AML-193 (cell line): ENCODE measurements around the gene POLN.

Experiments used
- DNase-seq, 2 experiments: peaks; one replicate each; lab custom pipeline; 2025; lab: John Stamatoyannopoulos, UW

Gene POLN

DNA sequence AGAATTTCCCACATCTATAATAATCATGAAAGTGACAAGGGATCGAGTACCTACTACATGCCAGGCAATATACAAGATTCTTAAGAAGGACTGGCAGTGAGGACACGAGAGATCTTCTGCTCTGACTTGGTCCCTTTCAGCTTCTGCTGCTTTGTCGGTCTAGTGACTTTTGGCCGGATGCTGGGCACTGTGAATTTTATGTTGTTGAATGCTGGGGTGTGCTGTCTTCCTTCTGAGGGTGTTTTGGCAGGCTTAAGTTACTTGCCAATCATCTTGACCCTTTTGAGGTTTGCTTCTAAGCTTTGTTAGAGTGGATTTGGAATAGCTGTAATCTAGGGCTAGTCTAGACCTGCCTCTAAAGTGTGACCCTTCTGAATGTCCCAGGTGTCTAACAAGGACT is 159.3 kb downstream of the POLN start:
- no peak for DNase-seq

DNA sequence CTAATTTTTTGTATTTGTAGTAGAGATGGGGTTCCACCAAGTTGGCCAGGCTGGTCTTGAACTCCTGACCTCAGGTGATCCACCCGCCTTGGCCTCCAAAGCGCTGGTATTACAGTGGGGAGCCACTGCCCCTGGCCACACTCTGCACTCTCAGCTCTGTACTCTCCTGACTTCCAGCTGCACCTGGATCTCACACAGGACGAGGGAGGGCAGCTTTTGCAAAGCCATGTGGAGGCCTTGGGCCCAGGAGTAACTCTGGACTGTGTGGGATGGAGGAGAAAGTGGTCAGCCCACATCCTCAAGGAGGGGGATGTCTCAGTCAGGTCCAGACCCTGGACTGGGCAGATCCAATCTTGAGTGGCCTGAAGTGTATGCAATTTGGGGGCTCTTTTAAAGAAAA is 159.8 kb downstream of the POLN start:
- no peak for DNase-seq

DNA sequence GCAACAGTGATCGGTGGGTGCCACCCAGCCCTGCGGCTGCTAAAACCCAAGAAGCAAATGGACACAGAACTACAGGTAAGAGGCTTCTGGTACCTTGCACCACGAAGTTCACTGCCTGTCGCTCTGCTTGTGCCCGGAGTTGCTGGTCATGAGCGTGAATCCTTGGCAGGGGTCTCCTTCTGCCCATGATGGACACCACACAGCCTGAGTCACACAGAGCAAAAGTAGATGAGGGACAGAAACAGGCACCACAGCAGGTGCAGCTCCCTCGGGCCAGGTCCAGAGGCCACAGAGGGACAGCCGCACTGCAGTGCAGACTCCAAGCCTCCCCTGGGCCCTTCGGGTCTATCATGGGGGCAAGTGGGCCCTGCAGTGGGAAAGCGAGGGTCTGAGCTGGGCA is 160.4 kb downstream of the POLN start:
- no peak for DNase-seq

DNA sequence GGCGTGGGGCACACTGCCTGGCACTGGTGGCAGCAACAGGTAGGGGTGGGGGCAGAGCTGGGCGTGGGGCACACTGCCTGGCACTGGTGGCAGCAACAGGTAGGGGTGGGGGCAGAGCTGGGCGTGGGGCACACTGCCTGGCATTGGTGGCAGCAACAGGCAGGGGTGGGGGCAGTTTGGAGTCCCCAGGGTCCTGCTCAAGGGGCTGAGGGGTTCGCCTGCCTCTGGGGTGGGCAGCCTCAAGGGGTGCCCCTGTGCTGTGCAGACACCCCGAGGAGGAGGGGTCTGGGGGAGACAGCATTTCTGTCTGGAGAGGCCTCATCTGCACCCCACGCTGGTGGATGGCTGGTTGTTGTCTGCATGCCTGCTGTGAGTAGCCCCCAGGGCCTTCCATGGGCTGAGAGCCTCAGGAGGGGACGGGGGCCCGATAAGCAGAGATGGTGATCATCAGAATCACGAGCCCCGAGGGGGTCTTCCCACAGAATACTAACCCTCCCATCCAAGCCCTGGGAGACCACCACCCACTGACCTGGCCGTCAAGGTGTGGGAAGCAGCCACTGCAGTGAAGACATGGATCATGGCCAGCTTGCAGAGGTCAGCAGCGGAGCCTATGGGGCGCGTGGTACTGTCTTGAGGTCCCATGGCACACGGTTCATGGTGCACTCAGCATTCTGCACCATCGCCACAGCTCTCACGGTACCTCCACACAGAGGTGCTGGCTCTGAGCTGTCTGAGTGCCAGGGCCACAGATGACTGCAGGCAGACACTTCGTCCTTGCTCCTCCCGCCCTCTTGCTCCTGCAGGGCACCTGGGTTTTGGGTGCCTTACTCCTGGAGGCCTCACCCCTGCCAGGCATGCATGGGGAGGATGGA is 161.3 kb downstream of the POLN start:
- no peak for DNase-seq

DNA sequence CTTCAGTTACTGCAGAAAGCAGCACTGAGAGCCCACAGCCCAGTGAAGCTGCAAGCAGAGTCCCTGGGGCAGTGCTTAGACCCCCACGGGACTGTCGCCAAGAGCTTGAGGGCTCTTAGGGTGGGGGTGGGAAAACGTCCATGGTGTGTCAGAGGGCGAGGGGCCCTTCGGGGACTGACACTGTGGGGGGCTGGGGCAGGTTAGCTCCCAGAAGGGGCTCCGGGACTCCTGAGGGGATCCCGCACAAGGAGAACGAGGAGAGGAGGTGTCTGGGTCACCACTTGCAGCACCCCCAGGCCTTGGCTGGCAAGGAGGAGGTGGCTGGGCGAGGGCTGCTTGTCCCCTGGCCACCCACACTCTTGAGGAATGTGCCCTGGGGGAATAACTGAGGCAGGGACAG is 162.0 kb downstream of the POLN start:
- DNase-seq = no peak

DNA sequence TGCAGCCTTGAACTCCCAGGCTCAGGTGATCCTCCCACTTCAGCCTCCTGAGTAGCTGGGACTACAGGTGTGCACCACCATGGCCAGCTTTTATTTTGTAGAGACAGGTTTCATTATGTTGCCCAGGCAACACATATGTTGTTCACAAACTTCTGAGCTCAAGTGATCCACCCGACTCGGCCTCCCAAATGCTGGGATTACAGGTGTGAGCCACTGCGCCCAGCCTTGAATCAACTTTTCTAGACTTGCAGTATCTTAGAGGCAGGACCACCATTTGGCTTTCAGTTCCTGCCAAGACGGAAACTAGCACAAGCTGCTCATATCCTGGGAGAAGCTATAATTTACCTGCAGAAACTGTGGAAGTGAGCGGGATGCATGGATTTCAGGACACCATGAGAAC is 162.9 kb downstream of the POLN start:
- DNase-seq = no peak

DNA sequence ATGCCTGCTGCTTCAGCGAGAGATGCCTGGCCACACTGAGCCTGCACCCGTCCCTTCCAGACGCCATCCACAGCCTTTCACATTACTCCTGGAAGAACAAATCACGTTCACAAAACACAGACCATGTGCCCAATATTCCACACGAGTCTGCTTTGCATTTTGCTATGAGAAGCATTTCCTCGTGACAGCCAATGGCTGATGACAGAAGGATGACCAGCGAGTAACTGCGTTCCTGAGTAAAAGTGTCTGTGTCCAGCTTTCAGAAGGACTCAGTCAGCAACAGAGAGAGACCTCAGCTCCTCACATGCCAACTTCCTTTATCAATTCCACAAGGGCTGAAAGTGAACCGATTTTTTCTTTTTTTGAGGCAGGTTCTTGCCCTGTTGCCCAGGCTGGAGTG is 163.3 kb downstream of the POLN start:
- DNase-seq = no peak

DNA sequence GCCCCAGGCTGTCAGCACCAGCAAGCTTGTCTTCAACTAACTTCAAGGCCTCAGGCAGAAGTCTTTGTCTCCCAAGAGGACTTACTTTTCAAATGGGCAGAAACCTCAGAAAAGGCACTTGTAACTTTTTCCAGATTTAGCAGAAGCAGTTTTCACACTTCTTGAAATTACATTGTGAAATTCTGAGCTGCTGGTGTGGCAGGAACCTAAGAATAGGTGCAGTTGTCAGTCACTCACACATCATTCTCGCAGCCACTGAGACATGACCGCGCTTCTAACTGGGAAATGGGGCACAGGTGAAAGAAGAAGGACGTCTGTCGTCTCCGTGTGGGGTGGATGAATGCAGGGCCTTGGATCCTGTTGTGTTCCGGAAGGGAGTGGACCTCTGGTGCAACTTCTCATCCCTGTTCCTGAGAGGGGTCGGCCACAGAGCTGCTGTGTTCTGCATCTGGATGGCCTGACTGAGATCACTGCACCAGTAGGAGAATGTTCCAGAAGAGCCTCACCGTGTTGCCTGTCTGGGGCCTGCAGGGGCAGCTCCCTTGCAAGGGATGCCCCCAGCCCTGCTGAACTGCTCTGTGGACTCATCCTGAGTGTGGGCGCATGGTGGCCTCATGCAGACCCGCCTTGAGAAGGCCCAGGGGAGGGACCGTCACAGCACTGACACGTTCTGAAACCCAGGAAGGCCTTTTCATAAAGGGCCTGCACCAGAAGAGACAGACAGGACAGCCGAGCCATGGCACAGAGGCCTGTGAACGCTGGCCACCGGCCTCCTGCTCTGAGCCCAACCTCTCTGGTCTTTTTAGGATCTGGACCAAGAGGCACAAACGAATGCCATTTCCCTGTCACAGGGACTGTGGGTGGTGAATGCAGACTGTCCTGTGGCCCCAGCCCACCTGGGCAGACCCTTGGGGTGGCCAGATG is 164.1 kb downstream of the POLN start:
- no peak for DNase-seq

DNA sequence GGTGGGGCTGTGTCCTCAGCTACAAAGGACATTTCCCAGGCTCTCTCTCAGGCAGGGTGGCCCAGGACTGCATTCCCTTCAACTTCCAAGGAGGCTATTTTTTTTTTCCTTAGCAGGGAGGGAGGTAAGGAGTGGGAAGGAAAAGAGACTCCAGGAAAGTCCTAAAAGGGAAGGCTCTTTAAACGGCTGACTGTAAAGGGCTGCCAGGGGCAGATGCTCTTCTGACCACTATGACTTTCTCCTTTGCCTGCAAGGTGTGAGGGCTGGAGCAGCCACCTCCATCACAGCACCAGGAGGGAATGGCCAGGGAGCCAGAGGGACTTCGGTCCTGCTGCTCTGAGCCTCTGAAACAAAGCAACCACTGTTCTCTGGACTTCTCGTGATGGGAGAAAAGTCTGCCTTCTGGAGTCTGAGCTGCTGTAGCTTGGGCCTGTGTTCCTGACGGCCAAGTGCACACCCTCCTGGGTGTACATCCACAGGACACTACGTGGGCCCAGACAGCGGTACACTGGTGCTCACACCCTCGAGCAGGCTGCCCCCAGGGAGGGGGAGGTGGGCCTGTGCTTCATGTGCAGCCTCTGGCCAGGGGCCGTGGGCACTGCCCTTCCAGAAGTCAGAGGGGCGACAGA is 164.9 kb downstream of the POLN start:
- DNase-seq = no peak

DNA sequence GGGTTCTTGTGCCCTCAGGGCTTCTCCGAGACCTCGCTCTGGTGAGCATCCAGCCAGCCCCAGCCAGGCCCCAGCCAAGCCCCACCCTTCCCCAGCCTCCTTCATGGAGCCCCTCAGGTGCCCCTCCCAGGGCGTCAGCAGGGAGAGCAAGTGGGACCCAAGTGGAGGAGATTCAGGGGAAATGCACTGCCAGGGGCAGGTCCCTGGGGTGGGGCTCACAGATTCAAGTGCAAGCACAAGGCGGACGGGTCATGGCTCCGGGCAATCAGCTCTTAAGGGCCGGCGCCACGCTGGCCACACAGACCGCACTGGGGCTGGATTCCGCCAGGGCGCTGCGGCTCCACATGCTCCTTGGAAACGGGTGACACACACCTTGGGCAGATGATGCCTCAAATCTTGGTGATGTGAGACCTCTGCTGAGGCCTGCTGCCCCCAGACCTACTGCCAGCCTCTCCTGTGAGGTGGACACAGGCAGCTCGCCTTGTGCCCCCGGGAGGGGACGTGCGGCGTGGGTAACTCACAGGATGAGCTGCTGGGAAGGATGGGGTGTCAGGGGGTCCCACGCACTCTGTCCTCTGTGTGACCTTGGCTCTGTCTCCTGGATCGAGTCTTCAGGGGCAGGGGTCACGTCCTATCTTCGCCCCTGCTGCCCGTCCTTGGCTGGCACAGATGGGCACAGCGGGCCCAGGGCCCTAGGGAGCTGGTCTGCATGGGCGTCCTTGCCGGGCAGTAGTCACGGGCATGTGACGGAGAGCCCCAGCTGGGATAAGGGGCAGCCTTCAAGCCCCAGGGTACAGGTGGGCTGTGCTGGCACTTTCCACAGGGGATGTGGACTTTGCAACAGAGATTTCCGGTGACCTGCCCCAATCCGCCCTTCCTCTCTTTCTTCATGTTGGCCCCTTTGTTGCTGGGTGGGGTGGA is 165.7 kb downstream of the POLN start:
- no peak for DNase-seq

DNA sequence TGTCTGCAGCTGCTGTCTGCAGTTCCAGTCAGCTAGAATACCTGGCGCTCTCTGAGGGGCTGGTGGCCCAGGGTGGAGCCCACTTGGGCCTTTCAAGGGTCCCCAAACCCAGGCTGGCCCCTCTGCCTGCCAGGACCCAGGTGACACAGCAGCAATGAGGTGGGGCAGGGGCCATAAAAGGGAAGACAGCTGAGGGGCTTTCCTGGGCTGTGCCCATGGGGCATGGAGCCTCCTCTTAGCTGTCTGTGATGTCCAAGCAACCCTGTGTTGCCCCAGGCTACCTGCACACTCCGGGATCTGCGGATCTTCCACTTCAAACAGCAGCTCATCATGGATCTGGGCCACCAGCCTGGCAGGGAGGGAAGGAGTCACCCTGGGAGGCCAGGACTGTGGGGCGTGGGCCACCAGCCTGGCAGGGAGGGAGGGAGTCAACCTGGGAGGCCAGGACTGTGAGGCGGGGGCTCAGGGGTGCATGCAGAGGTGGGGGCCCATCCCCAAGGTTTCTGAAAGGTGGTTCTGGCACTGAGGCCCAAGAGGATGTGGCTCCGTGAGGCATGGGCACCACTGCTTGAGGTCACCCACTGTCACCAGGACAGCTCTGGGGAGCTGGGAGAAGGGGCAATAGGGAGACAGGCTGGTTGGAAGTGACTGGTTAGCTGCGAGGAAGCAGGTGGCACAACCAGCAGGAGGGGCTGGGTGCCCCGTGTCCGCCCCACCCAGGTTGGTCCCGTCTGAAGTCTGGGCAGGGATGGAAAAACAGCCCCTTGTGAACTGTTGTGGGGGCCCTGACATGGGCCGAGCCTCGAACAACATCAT is 166.5 kb downstream of the POLN start:
- no peak for DNase-seq

DNA sequence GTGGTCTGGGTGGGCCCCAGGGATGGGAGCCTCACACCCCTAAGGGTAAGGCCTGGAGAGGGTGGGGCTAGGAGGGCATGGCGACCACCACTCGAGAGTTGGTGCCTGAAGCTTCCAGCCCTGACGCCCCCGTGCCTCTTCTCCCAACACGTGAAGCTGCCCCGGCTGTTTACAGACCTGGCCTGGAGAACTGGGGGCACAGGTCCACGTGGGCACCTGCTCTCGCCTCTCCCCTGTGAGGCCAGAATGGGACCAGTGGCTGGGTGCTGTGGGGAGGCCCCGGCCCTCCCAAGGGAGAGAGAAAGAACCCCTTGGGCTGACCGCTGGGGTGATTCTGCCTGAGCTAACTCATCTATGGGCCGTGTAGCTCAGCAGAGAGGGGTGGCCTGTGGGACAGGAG is 167.3 kb downstream of the POLN start:
- no peak for DNase-seq

DNA sequence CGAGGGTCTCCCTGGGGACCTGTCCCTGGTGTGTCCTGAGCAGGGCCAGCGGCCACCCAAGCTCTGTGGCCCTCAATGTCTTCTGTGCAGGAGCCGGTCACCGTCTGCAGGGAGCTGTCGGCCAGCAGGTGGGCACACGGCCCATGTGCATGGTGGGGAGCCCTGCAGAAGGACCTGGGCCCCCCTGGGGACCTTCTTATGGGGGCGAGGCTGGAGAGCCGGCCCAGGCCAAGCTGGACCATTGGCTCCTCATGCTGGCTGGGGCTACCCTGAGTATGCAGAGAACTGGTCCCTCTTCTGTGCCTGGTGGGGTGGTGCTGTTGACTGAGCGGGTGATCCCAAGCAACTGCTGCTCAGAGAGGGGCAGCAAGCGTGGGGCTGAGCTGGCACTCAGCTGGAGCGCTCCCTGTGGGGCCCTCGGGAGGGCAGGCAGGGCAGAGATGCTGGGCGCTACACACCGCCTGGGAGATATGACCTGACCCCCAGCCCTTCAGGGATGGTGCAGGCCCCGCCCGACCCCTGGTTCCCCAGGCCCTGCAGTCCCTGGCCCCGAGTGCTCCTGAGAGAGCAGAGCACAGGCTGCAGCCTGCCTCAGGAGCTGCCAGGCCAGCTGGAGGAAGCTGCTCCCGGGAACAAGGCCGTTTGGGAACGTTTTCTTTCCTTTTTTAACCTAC is 168.0 kb downstream of the POLN start:
- DNase-seq = no peak

DNA sequence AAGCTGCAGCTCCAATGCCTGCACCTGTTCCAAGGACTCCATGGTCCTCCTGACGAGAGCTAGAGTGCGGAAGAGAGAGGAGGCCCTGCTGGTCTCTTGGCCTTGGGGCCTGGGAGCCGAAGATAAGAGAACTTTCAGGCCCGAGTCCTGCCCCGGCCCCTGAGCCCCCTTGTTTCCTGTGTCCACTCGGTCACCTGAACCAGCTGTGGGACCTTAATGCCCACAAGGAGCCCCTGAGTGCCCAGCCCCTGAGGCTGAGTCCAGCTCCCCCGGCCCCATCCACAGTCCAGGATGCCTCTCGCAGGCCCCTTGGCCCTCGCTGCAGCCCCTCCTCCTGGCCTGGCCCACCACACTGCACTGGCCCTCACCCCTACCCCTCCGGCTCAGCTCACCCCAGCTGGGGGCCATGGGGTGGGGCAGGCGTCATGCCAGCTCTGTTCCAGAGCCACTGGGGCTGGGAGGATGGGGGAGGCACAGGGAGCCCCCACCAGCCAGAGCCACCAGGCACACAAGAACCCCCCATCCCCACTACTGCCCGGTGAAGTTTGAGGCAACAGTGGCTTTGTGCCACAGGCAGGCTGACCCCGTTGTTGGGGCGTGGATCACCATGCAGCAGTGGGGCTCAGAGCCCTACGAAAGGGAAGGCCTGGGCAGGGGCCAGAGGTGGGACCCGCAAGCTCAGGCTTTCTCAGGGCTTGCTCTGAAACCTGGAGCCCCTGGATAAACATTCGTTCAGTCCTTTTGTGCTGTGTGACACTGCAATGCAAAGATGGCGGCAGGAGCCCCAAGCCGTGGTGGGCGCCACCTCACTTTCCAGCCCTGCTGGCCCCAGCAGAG is 168.7 kb downstream of the POLN start:
- no peak for DNase-seq

DNA sequence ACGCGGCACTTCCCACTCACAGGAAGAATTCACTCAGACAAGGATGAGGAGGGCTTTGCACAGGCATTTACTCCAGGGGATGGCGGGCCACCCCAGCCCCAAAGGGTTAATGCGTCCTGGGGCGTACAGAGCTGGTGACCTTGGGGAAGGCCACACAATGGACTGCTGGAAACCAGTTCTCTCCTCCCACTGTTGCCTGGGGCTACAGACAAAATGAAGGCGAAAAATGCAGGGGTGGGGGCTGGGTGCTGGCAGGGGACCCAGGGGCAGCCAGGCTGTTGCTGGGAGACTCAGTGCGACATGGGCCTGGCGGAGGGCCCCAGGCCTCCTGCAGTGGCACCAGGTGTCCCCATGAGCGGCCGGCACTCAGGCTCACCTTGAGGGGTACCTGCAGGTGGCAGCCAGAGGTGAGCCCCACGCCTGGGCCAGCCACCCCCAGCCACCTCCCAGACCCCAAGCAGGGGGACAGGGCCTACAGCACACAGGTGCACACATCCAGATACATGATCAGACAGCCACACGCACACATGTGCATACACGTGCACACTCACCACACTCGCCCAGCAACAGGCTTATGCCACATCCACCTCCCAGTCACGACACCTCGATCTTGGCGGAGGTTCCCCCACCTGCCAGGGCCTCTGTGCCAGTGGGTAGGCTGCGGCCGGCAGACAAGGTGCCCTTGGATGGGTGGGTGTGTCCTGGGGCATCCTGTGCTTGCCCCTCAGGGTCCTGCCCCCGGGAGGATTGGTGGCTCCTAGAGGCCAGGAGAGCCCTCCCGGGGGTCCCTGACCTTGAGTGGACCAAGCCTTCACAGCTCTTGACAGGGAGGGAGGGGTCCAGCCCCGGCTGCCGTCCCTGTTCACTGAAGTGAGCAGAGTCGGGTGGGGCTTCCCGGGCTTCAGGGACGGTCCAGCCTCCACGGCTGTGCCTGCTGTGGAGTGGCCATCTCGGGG is 169.7 kb downstream of the POLN start:
- DNase-seq = no peak

DNA sequence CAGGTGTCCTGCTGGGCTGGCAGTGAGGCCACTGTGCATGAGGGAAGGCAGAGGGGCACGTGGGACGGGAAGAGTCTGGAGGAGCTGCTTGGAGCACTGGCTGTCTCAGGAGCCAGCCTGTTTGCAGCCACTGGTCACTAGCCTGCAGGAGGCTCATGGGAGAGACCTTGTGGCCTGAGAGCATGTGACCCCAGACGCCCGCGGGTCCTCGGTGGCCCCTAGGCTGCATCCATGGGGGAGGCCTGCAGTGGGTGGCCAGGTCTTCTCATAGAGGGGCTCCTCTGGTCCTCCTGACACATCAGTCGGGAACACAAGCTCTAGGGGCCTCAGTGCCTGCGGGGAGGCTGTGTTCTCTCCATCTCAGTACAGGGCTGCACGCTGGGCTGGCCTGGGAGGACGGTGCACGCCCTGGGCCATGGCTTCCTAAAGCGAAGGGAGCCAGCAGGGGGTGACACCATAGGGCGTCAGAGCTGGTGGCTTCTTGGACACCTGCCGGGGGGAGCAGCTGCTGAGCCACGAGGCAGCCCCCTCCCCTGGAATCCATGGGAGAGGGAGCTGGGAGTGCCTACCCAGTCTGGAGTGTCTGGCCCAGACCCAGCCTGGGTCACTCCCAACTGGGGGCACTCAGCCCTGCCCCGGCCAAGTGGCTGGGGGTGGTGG is 170.5 kb downstream of the POLN start:
- no peak for DNase-seq
